T-helper 1 cell treated with Interleukin-12 subunit alpha and Interleukin-12 subunit beta and Interleukin-4 antibody, amounts not matched to agents 30 ng/mL and 1 ng/mL, for 36 hours (primary cell): Measurements from ENCODE around the gene OPCML. TPM values are rescaled to one million over a fixed set of nuclear protein-coding genes. Genes with fewer than 3 reads are reported as not detected.

Experiments
- intact Hi-C: fragments of 100-400 bp; cut with micrococcal nuclease; formaldehyde crosslinking; loops from one replicate; pipeline ENCODE4 v1.15.1; 2024
- total RNA-seq: library from RNA; stranded (reverse); gene quantifications from 2 replicates; pipeline ENCODE4 v1.2.3, GENCODE V29; 2022

The OPCML gene
- total RNA-seq, 1 donor from 2014 or later: 0.02 TPM

- intact Hi-C loops: no loop called here
Measured at GRCh38 chr11:133362156-133362555, 170.1 kb downstream of the OPCML start.

GRCh38 chr11:133361689-133361994 lies 170.7 kb downstream of the OPCML start:
- intact Hi-C loops: no loop called here

GRCh38 chr11:133360860-133361688 lies 171.2 kb downstream of the OPCML start:
- intact Hi-C loops: no loop called here

- intact Hi-C loops: no loop called here
Measured at GRCh38 chr11:133355095-133355494, 177.2 kb downstream of the OPCML start.

- intact Hi-C loops: no loop called here
Measured at GRCh38 chr11:133354069-133354468, 178.2 kb downstream of the OPCML start.

GRCh38 chr11:133350045-133350444 lies 182.3 kb downstream of the OPCML start:
- intact Hi-C loops: no loop called here

GRCh38 chr11:133347988-133348387 lies 184.3 kb downstream of the OPCML start:
- intact Hi-C loops: no loop called here

GRCh38 chr11:133346137-133346536 lies 186.2 kb downstream of the OPCML start:
- intact Hi-C loops: no loop called here

GRCh38 chr11:133343951-133344350 lies 188.3 kb downstream of the OPCML start:
- intact Hi-C loops: no loop called here

- intact Hi-C loops: no loop called here
Measured at GRCh38 chr11:133339495-133340140, 192.7 kb downstream of the OPCML start.

- intact Hi-C loops: no loop called here
Measured at GRCh38 chr11:133338588-133338987, 193.7 kb downstream of the OPCML start.

- intact Hi-C loops: no loop called here
Measured at GRCh38 chr11:133337951-133338418, 194.3 kb downstream of the OPCML start.

- intact Hi-C loops: no loop called here
Measured at GRCh38 chr11:133337193-133337592, 195.1 kb downstream of the OPCML start.

GRCh38 chr11:133331031-133331430 lies 201.3 kb downstream of the OPCML start:
- intact Hi-C loops: no loop called here

GRCh38 chr11:133326849-133327248 lies 205.5 kb downstream of the OPCML start:
- intact Hi-C loops: no loop called here

GRCh38 chr11:133326332-133326731 lies 206.0 kb downstream of the OPCML start:
- intact Hi-C loops: no loop called here

GRCh38 chr11:133325711-133326110 lies 206.6 kb downstream of the OPCML start:
- intact Hi-C loops: no loop called here

- intact Hi-C loops: no loop called here
Measured at GRCh38 chr11:133323354-133323753, 208.9 kb downstream of the OPCML start.

- intact Hi-C loops: no loop called here
Measured at GRCh38 chr11:133318221-133318620, 214.1 kb downstream of the OPCML start.

- intact Hi-C loops: no loop called here
Measured at GRCh38 chr11:133311230-133311629, 221.1 kb downstream of the OPCML start.

- intact Hi-C loops: no loop called here
Measured at GRCh38 chr11:133306019-133306418, 226.3 kb downstream of the OPCML start.

- intact Hi-C loops: no loop called here
Measured at GRCh38 chr11:133305208-133305956, 226.9 kb downstream of the OPCML start.
